Activated CD4-positive, alpha-beta T cell treated with anti-CD3 and anti-CD28 coated beads for 48 hours (primary cell): ENCODE data around the gene IGSF3.
A peak's percentile ranks its signal among the peaks of the same experiment; 100 is the strongest.

Experiments used
- DNase-seq: peaks from one replicate; pipeline ENCODE4 v3.0.0-alpha.2; 2020

IGSF3 gene

GRCh38 chr1:116667575-116668105, at the start of gene IGSF3:
IGSF3 (minus strand) TSS chr1:116667733; CDS start chr1:116666326, 1,407 bp downstream.
- DNase-seq = peak; percentile 59

GRCh38 chr1:116717318-116717717, 49.8 kb upstream of the IGSF3 start:
- DNase-seq = no peak

- DNase-seq = no peak
These were observed 48.9 kb upstream of the IGSF3 start for GRCh38 chr1:116716391-116716790.

GRCh38 chr1:116713474-116713873, 45.9 kb upstream of the IGSF3 start:
- DNase-seq = no peak

- DNase-seq = no peak
These were observed 45.0 kb upstream of the IGSF3 start for GRCh38 chr1:116712510-116712909.

GRCh38 chr1:116711263-116711840, 43.8 kb upstream of the IGSF3 start:
- DNase-seq = peak; percentile 63

- DNase-seq = no peak
These were observed 43.1 kb upstream of the IGSF3 start for GRCh38 chr1:116710420-116711262.

GRCh38 chr1:116709666-116710167, 42.2 kb upstream of the IGSF3 start:
- DNase-seq = no peak

GRCh38 chr1:116708255-116708900, 40.8 kb upstream of the IGSF3 start:
- no peak for DNase-seq

- no peak for DNase-seq
These were observed 39.3 kb upstream of the IGSF3 start for GRCh38 chr1:116706841-116707240.

- no peak for DNase-seq
These were observed 38.6 kb upstream of the IGSF3 start for GRCh38 chr1:116706123-116706522.

GRCh38 chr1:116704278-116704677, 36.7 kb upstream of the IGSF3 start:
- DNase-seq = no peak

GRCh38 chr1:116699605-116700004, 32.1 kb upstream of the IGSF3 start:
- no peak for DNase-seq

- no peak for DNase-seq
These were observed 30.7 kb upstream of the IGSF3 start for GRCh38 chr1:116698244-116698595.

- DNase-seq = no peak
These were observed 30.2 kb upstream of the IGSF3 start for GRCh38 chr1:116697548-116698243.

GRCh38 chr1:116694524-116694923, 27.0 kb upstream of the IGSF3 start:
- no peak for DNase-seq

- no peak for DNase-seq
These were observed 26.4 kb upstream of the IGSF3 start for GRCh38 chr1:116693759-116694480.

GRCh38 chr1:116692879-116693278, 25.3 kb upstream of the IGSF3 start:
- no peak for DNase-seq

- no peak for DNase-seq
These were observed 23.4 kb upstream of the IGSF3 start for GRCh38 chr1:116690849-116691406.

GRCh38 chr1:116690396-116690848, 22.9 kb upstream of the IGSF3 start:
- DNase-seq = no peak

GRCh38 chr1:116686723-116687352, 19.3 kb upstream of the IGSF3 start:
- DNase-seq = no peak
